GM12801 (cell line): Measurements from ENCODE around the gene CD37.

Source experiments
- CTCF ChIP-seq: IDR thresholded peaks from one replicate; pipeline ENCODE4 v1.5.1; 2011; ENCODE audit warnings: control low read depth; ENCODE audit not compliant: insufficient read length; ENCODE audit errors: extremely low read depth

The CD37 gene

GRCh38 chr19:49340865-49341718 is 5.9 kb downstream of the CD37 start:
- TF ChIP-seq CTCF, result no peak

- no peak for TF ChIP-seq CTCF
Observed at GRCh38 chr19:49342291-49342721, 7.1 kb downstream of the CD37 start.

- no peak for TF ChIP-seq CTCF
Observed at GRCh38 chr19:49343123-49343522, 7.9 kb downstream of the CD37 start.

GRCh38 chr19:49344505-49345423 is 9.6 kb downstream of the CD37 start:
- TF ChIP-seq CTCF, result no peak

- no peak for TF ChIP-seq CTCF
Observed at GRCh38 chr19:49347191-49347590, 12.0 kb downstream of the CD37 start.

- TF ChIP-seq CTCF, result no peak
Observed at GRCh38 chr19:49347835-49348234, 12.6 kb downstream of the CD37 start.
